ENCODE data around the gene SPTLC3. TPM values are rescaled to one million over a fixed set of nuclear protein-coding genes. Genes with fewer than 3 reads are reported as not detected.

SPTLC3 gene
- total and polyA plus RNA-seq, 12 donors: 1.4 to 15.7 (median 8.7) TPM

DNA sequence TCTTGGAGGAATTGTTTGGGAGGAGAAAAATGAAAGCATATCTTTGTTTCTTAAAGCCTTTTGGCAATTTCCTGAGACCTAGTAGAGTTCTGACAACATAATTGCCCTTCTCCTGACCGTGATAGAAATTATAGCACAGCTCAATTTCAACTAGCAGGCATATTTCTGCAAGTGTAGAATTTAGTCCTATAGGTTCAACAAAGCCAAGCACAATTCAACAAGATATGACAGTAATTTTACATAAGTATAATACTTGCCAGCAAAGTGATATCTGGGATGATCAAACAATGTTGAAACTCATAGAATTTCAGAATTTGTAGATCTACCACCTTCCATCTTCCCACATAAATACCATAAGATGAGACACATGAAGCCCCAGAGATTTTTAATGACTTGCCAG, 73.1 kb downstream of the SPTLC3 start:
- Histone ChIP-seq H3K4me3 (no peak overlapping the region), H3K36me3 (replicated peaks in 1 of 2) (no peaks in the 10 kb centered on the region), H3K27ac (no peak overlapping the region), H3K9me3 (replicated peaks in 1 of 3) (no peaks in the 10 kb centered on the region), H3K27me3 (no peaks in the 10 kb centered on the region), H3K4me1 (replicated peaks in 1 of 2) (no peaks in the 10 kb centered on the region)
- TF ChIP-seq POLR2A (IDR thresholded peaks at IDR 0.05): no peak
- TF ChIP-seq, protein P1, sequence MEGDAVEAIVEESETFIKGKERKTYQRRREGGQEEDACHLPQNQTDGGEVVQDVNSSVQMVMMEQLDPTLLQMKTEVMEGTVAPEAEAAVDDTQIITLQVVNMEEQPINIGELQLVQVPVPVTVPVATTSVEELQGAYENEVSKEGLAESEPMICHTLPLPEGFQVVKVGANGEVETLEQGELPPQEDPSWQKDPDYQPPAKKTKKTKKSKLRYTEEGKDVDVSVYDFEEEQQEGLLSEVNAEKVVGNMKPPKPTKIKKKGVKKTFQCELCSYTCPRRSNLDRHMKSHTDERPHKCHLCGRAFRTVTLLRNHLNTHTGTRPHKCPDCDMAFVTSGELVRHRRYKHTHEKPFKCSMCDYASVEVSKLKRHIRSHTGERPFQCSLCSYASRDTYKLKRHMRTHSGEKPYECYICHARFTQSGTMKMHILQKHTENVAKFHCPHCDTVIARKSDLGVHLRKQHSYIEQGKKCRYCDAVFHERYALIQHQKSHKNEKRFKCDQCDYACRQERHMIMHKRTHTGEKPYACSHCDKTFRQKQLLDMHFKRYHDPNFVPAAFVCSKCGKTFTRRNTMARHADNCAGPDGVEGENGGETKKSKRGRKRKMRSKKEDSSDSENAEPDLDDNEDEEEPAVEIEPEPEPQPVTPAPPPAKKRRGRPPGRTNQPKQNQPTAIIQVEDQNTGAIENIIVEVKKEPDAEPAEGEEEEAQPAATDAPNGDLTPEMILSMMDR (IDR thresholded peaks at IDR 0.05): no peak
- no peak for DNase-seq
- intact Hi-C loops (cut with DNase I): no loop called here
- 66 to 88% (median 87%) methylated on average over 1 of the region's 1 CpG for WGBS, 4 donors

- H3K9me3 ChIP-seq (replicated peaks in 1 of 3): no peaks in the 10 kb centered on the region
- TF ChIP-seq, protein P1 (IDR thresholded peaks at IDR 0.05): no peak
- TF ChIP-seq POLR2A (IDR thresholded peaks at IDR 0.05): no peak
- no peak overlapping the region for H3K4me3 ChIP-seq
- no peak overlapping the region for H3K27ac ChIP-seq
- DNase-seq: no peak
- no peaks in the 10 kb centered on the region for H3K36me3 ChIP-seq (replicated peaks in 1 of 2)
- H3K27me3 ChIP-seq: no peaks in the 10 kb centered on the region
- no peaks in the 10 kb centered on the region for H3K4me1 ChIP-seq (replicated peaks in 1 of 2)
- intact Hi-C loops (cut with DNase I): no loop called here
Measured at GRCh38 chr20:13082378-13082777, 73.6 kb downstream of the SPTLC3 start.

GRCh38 chr20:13085275-13085674, 76.5 kb downstream of the SPTLC3 start:
- Histone ChIP-seq H3K4me3 (no peak overlapping the region), H3K9me3 (replicated peaks in 1 of 3) (no peaks in the 10 kb centered on the region), H3K27ac (no peak overlapping the region), H3K4me1 (replicated peaks in 1 of 2) (no peaks in the 10 kb centered on the region), H3K36me3 (replicated peaks in 1 of 2) (no peaks in the 10 kb centered on the region), H3K27me3 (no peaks in the 10 kb centered on the region)
- 60 to 97% (median 90%) methylated on average over 3 of the region's 3 CpGs for WGBS, 4 donors
- DNase-seq: no peak
- TF ChIP-seq, protein P1 (IDR thresholded peaks at IDR 0.05): no peak
- no peak for TF ChIP-seq POLR2A (IDR thresholded peaks at IDR 0.05)
- intact Hi-C loops (cut with DNase I): no loop called here

DNA sequence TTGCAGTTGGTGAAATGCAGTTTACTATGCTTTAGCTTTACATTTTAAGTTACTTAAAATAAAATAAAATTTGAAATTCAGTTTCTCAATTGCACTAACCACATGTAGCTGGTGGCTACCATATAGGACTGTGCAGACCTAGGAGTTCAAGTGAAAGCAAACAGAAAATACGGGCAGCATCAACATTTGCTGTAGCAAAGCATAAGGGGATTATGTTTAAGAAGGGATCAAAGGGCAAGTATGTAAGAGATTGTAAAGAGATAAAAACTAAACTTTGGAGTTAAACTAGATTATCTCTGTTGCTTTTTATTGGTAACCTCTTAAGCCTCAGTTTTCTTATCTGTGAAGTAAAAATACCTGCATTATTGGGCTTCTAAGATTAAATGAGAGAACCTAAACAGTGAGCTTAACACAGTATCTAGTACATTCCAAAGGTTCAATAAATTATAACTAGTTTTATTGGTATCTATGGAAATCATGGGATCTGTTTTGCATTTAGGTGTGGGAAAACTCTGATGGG, 81.2 kb downstream of the SPTLC3 start:
- no peak overlapping the region for H3K27ac ChIP-seq
- H3K4me1 ChIP-seq (replicated peaks in 1 of 2): no peaks in the 10 kb centered on the region
- no peak for TF ChIP-seq POLR2A (IDR thresholded peaks at IDR 0.05)
- TF ChIP-seq, protein P1 (IDR thresholded peaks at IDR 0.05): no peak
- no peaks in the 10 kb centered on the region for H3K9me3 ChIP-seq (replicated peaks in 1 of 3)
- no peak overlapping the region for H3K4me3 ChIP-seq
- DNase-seq: no peak
- intact Hi-C loops (cut with DNase I): no loop called here
- 86 to 100% (median 90%) methylated on average over 1 of the region's 1 CpG for WGBS, 4 donors
- H3K27me3 ChIP-seq: no peaks in the 10 kb centered on the region
- no peaks in the 10 kb centered on the region for H3K36me3 ChIP-seq (replicated peaks in 1 of 2)

Measured in adrenal gland (tissue), 12 donors.